Stomach (tissue), 9 donors: ENCODE results near the gene GPR15. TPM values are rescaled to one million over a fixed set of nuclear protein-coding genes. Genes with fewer than 3 reads are reported as not detected.
"Not testable (repeated sequence)": the region's sequence is repeated elsewhere in the genome, so short reads cannot be mapped to it uniquely, and the experiment has no call there.

Experiments used
- DNase-seq, 2 donors: peaks; one replicate each; pipeline versions ENCODE4 v3.0.0 to v3.0.0-alpha.2; 2013 to 2019
- H3K27ac ChIP-seq, 5 donors: fragments of 200-600 bp in 4 of 5; sonication (generic) in 4 of 5; one replicate each; pipeline ENCODE4 v1.5.1; 2013 to 2019; ENCODE audit warnings: mild to moderate bottlenecking in 1 of 5, moderate library complexity in 1 of 5
- H3K27me3 ChIP-seq, 3 donors: fragments of 200-600 bp; sonication (generic); one replicate each; pipeline ENCODE4 v1.5.1; 2017 to 2019; ENCODE audit warnings: mixed run types in 1 of 3
- H3K36me3 ChIP-seq, 4 donors: fragments of 200-600 bp; sonication (generic); 1 replicate in 3 of 4; 2 replicates in 1 of 4; pipeline ENCODE4 v1.5.1; 2016 to 2019
- H3K4me1 ChIP-seq, 4 donors: fragments of 200-600 bp; sonication (generic); one replicate each; pipeline ENCODE4 v1.5.1; 2016 to 2019
- H3K4me3 ChIP-seq, 4 donors: fragments of 200-600 bp; sonication (generic) in 3 of 4; one replicate each; pipeline ENCODE4 v1.5.1; 2016 to 2019; ENCODE audit warnings: mild to moderate bottlenecking in 1 of 4
- H3K9me3 ChIP-seq, 4 donors: fragments of 200-600 bp; sonication (generic); one replicate each; pipeline ENCODE4 v1.5.1; 2016 to 2019
- CTCF ChIP-seq, 7 experiments: fragments of 450-650 bp in 4 of 7; fragments of 200-600 bp in 3 of 7; sonication (generic) in 3 of 7; IDR thresholded peaks; one replicate each; pipeline ENCODE4 v1.5.1; 2016 to 2019; ENCODE audit warnings: antibody characterized with exemption in 7 of 7, control low read depth in 2 of 7, mild to moderate bottlenecking in 1 of 7
- EP300 ChIP-seq: sonication (generic); formaldehyde crosslinking; IDR thresholded peaks from one replicate; pipeline ENCODE4 v1.6.1; 2017; ENCODE audit warnings: antibody characterized with exemption
- POLR2A ChIP-seq, 4 donors: fragments of 450-650 bp; IDR thresholded peaks; one replicate each; pipeline ENCODE4 v1.6.1; 2016; ENCODE audit warnings: antibody characterized with exemption in 4 of 4, control low read depth in 2 of 4, mild to moderate bottlenecking in 1 of 4, moderate library complexity in 1 of 4
- POLR2AphosphoS5 ChIP-seq, 3 donors: sonication (generic); formaldehyde crosslinking; IDR thresholded peaks; one replicate each; pipeline ENCODE4 v1.6.1; 2016; ENCODE audit warnings: antibody characterized with exemption in 3 of 3
- WGBS, 5 donors: extraction: QIAGEN DNeasy Blood & Tissue Kit in 3 of 5; methylation state at CpG; one replicate each; pipeline versions ENCODE4 v1.1.5 to v1.1.7; 2013 to 2018; 5-methylcytosine and 5-hydroxymethylcytosine counted together
- intact Hi-C: fragments of 100-400 bp; cut with DNase I; formaldehyde crosslinking; loops from one replicate; pipeline ENCODE4 v1.15.1; 2023; ENCODE audit warnings: low total_unique reads
- polyA plus RNA-seq, 3 donors: library from polyadenylated mRNA; stranded (reverse); fragments of 200-250 nt; gene quantifications; one replicate each; pipeline ENCODE4 v1.2.3, GENCODE V29; 2013
- total RNA-seq, 5 donors: library from RNA; depleted of rRNA; stranded (reverse); fragments of >200 nt; gene quantifications; one replicate each; pipeline versions ENCODE4 v1.1.0 to v1.2.3, GENCODE V29; 2014 to 2016
- donor health status: healthy with polysubstance abuse.
- donor health status: Bipolar disorder and iron deficiency.
- donor health status: healthy.

The GPR15 gene
- total and polyA plus RNA-seq, 8 donors, result 0.25 TPM; not detected in 7

- H3K9me3 ChIP-seq, result no peaks in the 10 kb centered on the region
- no peaks in the 10 kb centered on the region for H3K36me3 ChIP-seq
- WGBS, 5 donors, result 76 to 83% (median 82%) methylated on average over 7 of the region's 7 CpGs
- no peak for DNase-seq
- intact Hi-C loops, result no loop called here
- TF ChIP-seq POLR2A (IDR thresholded peaks at IDR 0.05) (no peak), EP300 (no peak), POLR2AphosphoS5 (IDR thresholded peaks at IDR 0.05) (no peak), CTCF (IDR thresholded peaks at IDR 0.05) (no peak)
- H3K4me1 ChIP-seq, result no peaks in the 10 kb centered on the region
- no peak overlapping the region for H3K4me3 ChIP-seq
- H3K27me3 ChIP-seq, result no peaks in the 10 kb centered on the region
- H3K27ac ChIP-seq, result peak overlapping the region in 2 of 5 donors; percentile 29 to 51
Observed at GRCh38 chr3:98556164-98557130, 24.7 kb downstream of the GPR15 start.

- intact Hi-C loops, result no loop called here
- TF ChIP-seq CTCF (IDR thresholded peaks at IDR 0.05) (no peak), EP300 (no peak), POLR2AphosphoS5 (IDR thresholded peaks at IDR 0.05) (no peak), POLR2A (IDR thresholded peaks at IDR 0.05) (no peak)
- WGBS, 5 donors, result 61 to 68% (median 65%) methylated on average over 4 of the region's 4 CpGs
Observed at GRCh38 chr3:98557324-98558010, 25.7 kb downstream of the GPR15 start.

GRCh38 chr3:98558100-98558827, 26.5 kb downstream of the GPR15 start:
- DNase-seq, result no peak
- TF ChIP-seq CTCF (IDR thresholded peaks at IDR 0.05), result no peak
- WGBS, 5 donors, result 69 to 75% (median 71%) methylated on average over 6 of the region's 6 CpGs
- intact Hi-C loops, result no loop called here
- Histone ChIP-seq H3K9me3 (no peaks in the 10 kb centered on the region), H3K36me3 (no peaks in the 10 kb centered on the region), H3K27ac (no peak overlapping the region), H3K4me3 (no peak overlapping the region), H3K27me3 (no peaks in the 10 kb centered on the region), H3K4me1 (no peaks in the 10 kb centered on the region)

More at GRCh38 chr3:98557324-98558010, 25.7 kb downstream of the GPR15 start:
- no peak overlapping the region for H3K27ac ChIP-seq
- no peaks in the 10 kb centered on the region for H3K9me3 ChIP-seq
- DNase-seq, result no peak
- no peaks in the 10 kb centered on the region for H3K4me1 ChIP-seq
- H3K36me3 ChIP-seq, result no peaks in the 10 kb centered on the region
- H3K27me3 ChIP-seq, result no peaks in the 10 kb centered on the region
- no peak overlapping the region for H3K4me3 ChIP-seq

GRCh38 chr3:98559769-98560168, 28.0 kb downstream of the GPR15 start:
- H3K27ac ChIP-seq, H3K4me1 ChIP-seq, H3K27me3 ChIP-seq, H3K4me3 ChIP-seq, intact Hi-C loops, H3K36me3 ChIP-seq, H3K9me3 ChIP-seq, DNase-seq: not testable (repeated sequence)
- 92 to 99% (median 98%) methylated on average over 2 of the region's 2 CpGs for WGBS, 5 donors
